ENCODE data around the gene PLIN5. TPM values are rescaled to one million over a fixed set of nuclear protein-coding genes. Genes with fewer than 3 reads are reported as not detected.

Gene PLIN5
- total RNA-seq, 1 donor from 2014 or later: 2.1 TPM

DNA sequence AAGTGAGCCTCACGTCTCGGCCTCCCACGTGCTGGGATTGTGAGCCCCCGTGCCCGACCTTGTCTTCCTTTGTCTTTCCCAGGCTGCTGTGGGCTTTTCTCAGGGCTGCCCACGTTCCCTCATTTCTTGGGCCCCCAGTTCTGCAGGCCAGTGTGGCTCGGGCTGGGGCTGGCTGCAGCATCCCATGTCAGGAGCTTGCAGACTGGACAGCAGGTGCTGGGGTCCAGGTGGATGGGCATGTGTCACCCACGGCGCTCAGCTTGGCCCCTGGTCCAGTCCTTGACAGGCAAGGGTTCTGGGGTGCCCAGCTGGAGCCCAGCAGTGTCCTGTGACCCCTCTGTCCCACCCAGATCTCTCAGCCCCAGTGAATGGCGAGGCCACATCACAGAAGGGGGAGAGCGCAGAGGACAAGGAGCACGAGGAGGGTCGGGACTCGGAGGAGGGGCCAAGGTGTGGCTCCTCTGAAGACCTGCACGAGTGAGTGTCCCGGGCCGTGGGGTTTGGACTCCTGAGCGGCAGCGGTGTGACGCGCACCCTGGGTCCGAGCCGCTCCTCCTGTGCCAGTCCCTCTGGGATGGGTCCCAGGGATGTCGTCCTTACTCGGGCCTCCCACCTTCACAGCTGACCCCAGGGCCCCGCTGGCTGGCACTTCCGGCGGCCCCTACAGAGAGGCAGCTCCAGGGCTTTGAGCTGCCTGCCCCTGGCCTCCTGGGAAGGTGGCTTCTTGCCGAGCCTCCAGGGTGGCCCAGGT is 34.0 kb downstream of the PLIN5 start:
- Histone ChIP-seq H3K36me3 (ENCODE audit: control insufficient read depth in 3 of 3, insufficient read depth in 3 of 3, low read length in 3 of 3) (peaks cover 47 to 58% (median 47%) of the 10 kb centered on the region in 3 donors), H3K27ac (ENCODE audit: low read depth, low read length) (no peak overlapping the region), H3K9me3 (ENCODE audit: control insufficient read depth in 3 of 3, low read length in 3 of 3) (no peaks in the 10 kb centered on the region)

DNA sequence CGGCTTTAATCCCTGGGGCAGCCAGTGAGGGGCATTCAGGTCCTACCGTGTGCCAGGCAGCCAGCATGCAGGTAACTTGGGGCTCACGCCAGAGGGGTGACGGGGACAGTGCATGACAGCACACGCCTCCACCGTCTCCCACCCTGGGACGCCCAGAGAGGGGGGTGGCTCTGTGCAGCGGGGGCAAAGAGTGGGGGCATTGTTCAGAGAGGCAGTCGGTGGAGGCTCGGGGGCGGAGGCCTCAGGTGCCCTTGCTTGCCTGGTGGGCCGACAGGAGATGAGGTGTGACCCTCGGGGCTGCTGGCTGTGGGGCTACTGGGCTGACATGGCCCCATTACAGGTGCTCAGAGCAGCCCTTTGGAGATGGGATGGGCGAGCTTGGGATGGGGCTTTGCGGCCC is 35.2 kb downstream of the PLIN5 start:
- H3K27me3 ChIP-seq (ENCODE audit: control insufficient read depth in 3 of 3, insufficient read depth in 3 of 3, low read length in 3 of 3): no peaks in the 10 kb centered on the region
- H3K27ac ChIP-seq (ENCODE audit: low read depth, low read length): no peak overlapping the region
- no peaks in the 10 kb centered on the region for H3K9me3 ChIP-seq (ENCODE audit: control insufficient read depth in 3 of 3, low read length in 3 of 3)
- H3K9ac ChIP-seq (ENCODE audit: low read depth in 1 of 3, low read length in 3 of 3): no peak overlapping the region
- H3K4me3 ChIP-seq (ENCODE audit: low read length in 3 of 3): no peak overlapping the region
- peaks cover 3 to 22% (median 10%) of the 10 kb centered on the region in 3 donors for H3K4me1 ChIP-seq (ENCODE audit: control insufficient read depth in 3 of 3, insufficient read depth in 3 of 3, low read length in 3 of 3)
- H3K36me3 ChIP-seq (ENCODE audit: control insufficient read depth in 3 of 3, insufficient read depth in 3 of 3, low read length in 3 of 3): peaks cover 35 to 55% (median 41%) of the 10 kb centered on the region in 3 donors

More for the DNA sequence above, 34.0 kb downstream of the PLIN5 start:
- Histone ChIP-seq H3K4me3 (ENCODE audit: low read length in 3 of 3) (no peak overlapping the region), H3K27me3 (ENCODE audit: control insufficient read depth in 3 of 3, insufficient read depth in 3 of 3, low read length in 3 of 3) (no peaks in the 10 kb centered on the region), H3K9ac (ENCODE audit: low read depth in 1 of 3, low read length in 3 of 3) (peak overlapping the region in 1 of 3 donors; percentile 16), H3K4me1 (ENCODE audit: control insufficient read depth in 3 of 3, insufficient read depth in 3 of 3, low read length in 3 of 3) (peaks cover 8 to 34% (median 18%) of the 10 kb centered on the region in 3 donors)

DNA sequence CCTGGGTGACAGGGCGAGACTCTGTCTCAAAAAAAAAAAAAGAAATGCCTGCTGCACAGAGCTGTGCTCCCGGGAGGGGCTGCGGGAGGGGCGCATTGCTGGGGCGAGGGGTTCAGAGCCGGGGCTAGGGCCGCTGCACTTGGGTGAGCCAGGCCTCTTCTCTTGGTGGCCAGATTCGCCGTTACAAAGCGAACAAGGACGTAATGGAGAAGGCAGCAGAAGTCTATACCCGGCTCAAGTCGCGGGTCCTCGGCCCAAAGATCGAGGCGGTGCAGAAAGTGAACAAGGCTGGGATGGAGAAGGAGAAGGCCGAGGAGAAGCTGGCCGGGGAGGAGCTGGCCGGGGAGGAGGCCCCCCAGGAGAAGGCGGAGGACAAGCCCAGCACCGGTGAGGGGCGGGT is 35.7 kb downstream of the PLIN5 start:
- no peak overlapping the region for H3K27ac ChIP-seq (ENCODE audit: low read depth, low read length)
- H3K4me3 ChIP-seq (ENCODE audit: low read length in 3 of 3): no peak overlapping the region
- H3K9me3 ChIP-seq (ENCODE audit: control insufficient read depth in 3 of 3, low read length in 3 of 3): no peaks in the 10 kb centered on the region
- peaks cover 37 to 57% (median 45%) of the 10 kb centered on the region in 3 donors for H3K36me3 ChIP-seq (ENCODE audit: control insufficient read depth in 3 of 3, insufficient read depth in 3 of 3, low read length in 3 of 3)
- H3K4me1 ChIP-seq (ENCODE audit: control insufficient read depth in 3 of 3, insufficient read depth in 3 of 3, low read length in 3 of 3): peaks cover 0 to 17% (median 5%) of the 10 kb centered on the region in 3 donors
- no peaks in the 10 kb centered on the region for H3K27me3 ChIP-seq (ENCODE audit: control insufficient read depth in 3 of 3, insufficient read depth in 3 of 3, low read length in 3 of 3)
- H3K9ac ChIP-seq (ENCODE audit: low read depth in 1 of 3, low read length in 3 of 3): no peak overlapping the region

DNA sequence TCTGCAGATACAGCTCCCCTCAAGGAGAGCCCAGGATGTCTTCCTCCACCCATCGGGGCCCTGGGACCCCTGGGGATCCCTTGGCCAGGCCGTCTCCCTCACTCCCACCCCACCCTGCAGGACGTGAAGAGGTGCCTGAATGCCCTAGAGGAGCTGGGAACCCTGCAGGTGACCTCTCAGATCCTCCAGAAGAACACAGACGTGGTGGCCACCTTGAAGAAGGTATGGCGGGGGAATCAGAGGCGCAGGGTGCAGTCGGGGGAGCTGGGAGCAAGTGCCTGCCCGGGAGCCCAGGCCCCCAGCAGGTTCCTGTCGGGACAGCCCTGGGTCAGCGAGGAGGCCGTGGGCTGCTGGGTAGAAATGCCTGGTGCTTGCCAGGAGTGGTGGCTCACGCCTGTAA is 36.3 kb downstream of the PLIN5 start:
- no peak overlapping the region for H3K4me3 ChIP-seq (ENCODE audit: low read length in 3 of 3)

DNA sequence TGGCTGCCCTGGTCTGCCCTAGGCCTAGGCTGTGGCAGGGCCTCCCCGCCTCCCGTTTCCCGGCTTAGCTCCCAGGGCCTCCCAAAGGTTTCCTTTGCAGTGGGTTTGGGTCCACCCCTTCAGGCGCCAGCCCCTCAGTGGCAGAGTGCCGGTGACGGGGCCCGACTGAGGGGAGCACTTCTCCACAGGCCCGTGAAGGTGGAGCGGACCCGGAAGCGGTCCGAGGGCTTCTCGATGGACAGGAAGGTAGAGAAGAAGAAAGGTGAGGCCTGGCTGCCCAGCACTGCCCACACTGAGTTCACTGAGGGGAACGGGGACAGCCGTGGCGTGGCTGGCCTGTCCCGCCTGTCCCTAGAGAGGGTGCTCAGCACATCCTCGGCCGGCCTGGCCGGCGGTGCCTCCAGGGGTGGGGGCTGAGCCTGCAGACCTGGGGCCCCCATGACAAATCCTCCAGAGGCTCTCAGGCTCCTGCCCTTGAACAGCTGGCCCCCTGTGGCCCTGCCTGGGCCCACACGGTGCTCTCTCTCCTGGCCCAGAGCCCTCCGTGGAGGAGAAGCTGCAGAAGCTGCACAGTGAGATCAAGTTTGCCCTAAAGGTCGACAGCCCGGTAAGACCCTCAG is 37.1 kb downstream of the PLIN5 start:
- Histone ChIP-seq H3K4me3 (ENCODE audit: low read length in 3 of 3) (no peak overlapping the region), H3K9me3 (ENCODE audit: control insufficient read depth in 3 of 3, low read length in 3 of 3) (no peaks in the 10 kb centered on the region), H3K27ac (ENCODE audit: low read depth, low read length) (no peak overlapping the region), H3K27me3 (ENCODE audit: control insufficient read depth in 3 of 3, insufficient read depth in 3 of 3, low read length in 3 of 3) (no peaks in the 10 kb centered on the region), H3K4me1 (ENCODE audit: control insufficient read depth in 3 of 3, insufficient read depth in 3 of 3, low read length in 3 of 3) (peaks cover 0 to 7% (median 0%) of the 10 kb centered on the region in 3 donors), H3K9ac (ENCODE audit: low read depth in 1 of 3, low read length in 3 of 3) (no peak overlapping the region), H3K36me3 (ENCODE audit: control insufficient read depth in 3 of 3, insufficient read depth in 3 of 3, low read length in 3 of 3) (peaks cover 42 to 58% (median 52%) of the 10 kb centered on the region in 3 donors)

More for the DNA sequence above, 36.3 kb downstream of the PLIN5 start:
- peaks cover 39 to 58% (median 49%) of the 10 kb centered on the region in 3 donors for H3K36me3 ChIP-seq (ENCODE audit: control insufficient read depth in 3 of 3, insufficient read depth in 3 of 3, low read length in 3 of 3)
- H3K9me3 ChIP-seq (ENCODE audit: control insufficient read depth in 3 of 3, low read length in 3 of 3): no peaks in the 10 kb centered on the region
- no peaks in the 10 kb centered on the region for H3K27me3 ChIP-seq (ENCODE audit: control insufficient read depth in 3 of 3, insufficient read depth in 3 of 3, low read length in 3 of 3)
- no peak overlapping the region for H3K9ac ChIP-seq (ENCODE audit: low read depth in 1 of 3, low read length in 3 of 3)
- H3K27ac ChIP-seq (ENCODE audit: low read depth, low read length): no peak overlapping the region
- peaks cover 0 to 11% (median 0%) of the 10 kb centered on the region in 3 donors for H3K4me1 ChIP-seq (ENCODE audit: control insufficient read depth in 3 of 3, insufficient read depth in 3 of 3, low read length in 3 of 3)

DNA sequence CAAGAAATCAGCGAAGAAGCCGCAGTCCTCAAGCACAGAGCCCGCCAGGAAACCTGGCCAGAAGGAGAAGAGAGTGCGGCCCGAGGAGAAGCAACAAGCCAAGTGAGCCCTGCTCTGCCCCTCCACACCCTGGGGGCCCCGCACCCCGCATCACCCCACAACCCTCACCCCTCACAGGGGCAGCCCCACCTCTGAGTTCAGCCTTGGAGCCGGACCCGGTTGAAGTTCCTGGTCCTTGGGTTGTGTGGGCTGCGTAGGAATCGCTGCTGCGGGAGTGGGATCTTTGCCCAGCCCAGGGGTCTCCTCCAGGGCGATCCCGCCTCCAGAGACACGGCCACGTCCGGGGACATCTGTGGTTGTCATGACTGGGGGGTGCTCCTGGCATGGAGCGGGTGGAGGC is 38.7 kb downstream of the PLIN5 start:
- Histone ChIP-seq H3K9me3 (ENCODE audit: control insufficient read depth in 3 of 3, low read length in 3 of 3) (no peaks in the 10 kb centered on the region), H3K4me3 (ENCODE audit: low read length in 3 of 3) (no peak overlapping the region), H3K27ac (ENCODE audit: low read depth, low read length) (no peak overlapping the region), H3K27me3 (ENCODE audit: control insufficient read depth in 3 of 3, insufficient read depth in 3 of 3, low read length in 3 of 3) (no peaks in the 10 kb centered on the region), H3K4me1 (ENCODE audit: control insufficient read depth in 3 of 3, insufficient read depth in 3 of 3, low read length in 3 of 3) (peaks cover 0 to 10% (median 0%) of the 10 kb centered on the region in 3 donors), H3K9ac (ENCODE audit: low read depth in 1 of 3, low read length in 3 of 3) (no peak overlapping the region), H3K36me3 (ENCODE audit: control insufficient read depth in 3 of 3, insufficient read depth in 3 of 3, low read length in 3 of 3) (peaks cover 38 to 53% (median 51%) of the 10 kb centered on the region in 3 donors)

DNA sequence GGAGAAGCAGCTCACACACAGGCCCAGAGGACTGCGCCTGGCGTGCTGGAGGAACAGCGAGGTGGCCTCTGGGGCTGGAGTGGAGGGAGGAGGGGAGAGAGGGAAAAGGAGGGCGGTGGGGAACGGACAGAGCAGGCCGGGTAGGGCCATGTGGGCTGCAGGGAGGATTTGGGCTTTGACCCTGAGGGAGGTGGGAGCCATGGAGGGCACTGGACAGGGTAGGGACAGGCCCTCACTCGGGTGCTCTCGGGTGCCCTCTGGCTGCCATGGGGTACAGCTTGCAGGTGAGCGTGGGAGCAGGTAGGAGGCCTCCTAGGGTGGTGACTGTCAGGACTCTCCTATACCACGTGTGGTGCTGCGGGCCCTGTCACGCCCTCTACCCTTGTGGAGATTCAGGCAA is 39.6 kb downstream of the PLIN5 start:
- Histone ChIP-seq H3K4me1 (ENCODE audit: control insufficient read depth in 3 of 3, insufficient read depth in 3 of 3, low read length in 3 of 3) (peaks cover 0 to 10% (median 0%) of the 10 kb centered on the region in 3 donors), H3K27ac (ENCODE audit: low read depth, low read length) (no peak overlapping the region), H3K4me3 (ENCODE audit: low read length in 3 of 3) (no peak overlapping the region), H3K9me3 (ENCODE audit: control insufficient read depth in 3 of 3, low read length in 3 of 3) (no peaks in the 10 kb centered on the region), H3K9ac (ENCODE audit: low read depth in 1 of 3, low read length in 3 of 3) (no peak overlapping the region), H3K27me3 (ENCODE audit: control insufficient read depth in 3 of 3, insufficient read depth in 3 of 3, low read length in 3 of 3) (no peaks in the 10 kb centered on the region), H3K36me3 (ENCODE audit: control insufficient read depth in 3 of 3, insufficient read depth in 3 of 3, low read length in 3 of 3) (peaks cover 33 to 46% (median 45%) of the 10 kb centered on the region in 3 donors)

DNA sequence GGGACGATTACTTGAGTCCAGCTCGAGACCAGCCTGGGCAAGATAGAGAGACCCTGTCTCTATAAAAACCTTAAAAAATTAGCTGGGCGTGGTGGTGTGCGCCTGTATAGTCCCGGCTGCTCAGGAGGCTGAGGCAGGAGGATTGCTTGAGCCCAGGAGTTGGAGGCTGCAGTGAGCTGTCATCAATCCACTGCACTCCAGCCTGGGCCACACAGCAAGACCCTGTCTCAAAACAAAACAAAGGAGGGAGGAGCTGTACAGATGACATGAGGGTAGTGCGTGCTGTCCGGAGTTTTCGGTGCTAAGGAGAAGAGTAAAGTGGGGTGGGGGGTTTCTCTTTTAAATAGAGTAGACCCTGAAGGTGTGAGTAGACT is 40.3 kb downstream of the PLIN5 start:
- H3K9me3 ChIP-seq (ENCODE audit: control insufficient read depth in 3 of 3, low read length in 3 of 3): no peaks in the 10 kb centered on the region
- H3K27me3 ChIP-seq (ENCODE audit: control insufficient read depth in 3 of 3, insufficient read depth in 3 of 3, low read length in 3 of 3): no peaks in the 10 kb centered on the region
- H3K9ac ChIP-seq (ENCODE audit: low read depth in 1 of 3, low read length in 3 of 3): no peak overlapping the region
- no peak overlapping the region for H3K27ac ChIP-seq (ENCODE audit: low read depth, low read length)
- H3K4me3 ChIP-seq (ENCODE audit: low read length in 3 of 3): no peak overlapping the region
- peaks cover 0 to 10% (median 0%) of the 10 kb centered on the region in 3 donors for H3K4me1 ChIP-seq (ENCODE audit: control insufficient read depth in 3 of 3, insufficient read depth in 3 of 3, low read length in 3 of 3)
- H3K36me3 ChIP-seq (ENCODE audit: control insufficient read depth in 3 of 3, insufficient read depth in 3 of 3, low read length in 3 of 3): peaks cover 35 to 50% (median 48%) of the 10 kb centered on the region in 3 donors

DNA sequence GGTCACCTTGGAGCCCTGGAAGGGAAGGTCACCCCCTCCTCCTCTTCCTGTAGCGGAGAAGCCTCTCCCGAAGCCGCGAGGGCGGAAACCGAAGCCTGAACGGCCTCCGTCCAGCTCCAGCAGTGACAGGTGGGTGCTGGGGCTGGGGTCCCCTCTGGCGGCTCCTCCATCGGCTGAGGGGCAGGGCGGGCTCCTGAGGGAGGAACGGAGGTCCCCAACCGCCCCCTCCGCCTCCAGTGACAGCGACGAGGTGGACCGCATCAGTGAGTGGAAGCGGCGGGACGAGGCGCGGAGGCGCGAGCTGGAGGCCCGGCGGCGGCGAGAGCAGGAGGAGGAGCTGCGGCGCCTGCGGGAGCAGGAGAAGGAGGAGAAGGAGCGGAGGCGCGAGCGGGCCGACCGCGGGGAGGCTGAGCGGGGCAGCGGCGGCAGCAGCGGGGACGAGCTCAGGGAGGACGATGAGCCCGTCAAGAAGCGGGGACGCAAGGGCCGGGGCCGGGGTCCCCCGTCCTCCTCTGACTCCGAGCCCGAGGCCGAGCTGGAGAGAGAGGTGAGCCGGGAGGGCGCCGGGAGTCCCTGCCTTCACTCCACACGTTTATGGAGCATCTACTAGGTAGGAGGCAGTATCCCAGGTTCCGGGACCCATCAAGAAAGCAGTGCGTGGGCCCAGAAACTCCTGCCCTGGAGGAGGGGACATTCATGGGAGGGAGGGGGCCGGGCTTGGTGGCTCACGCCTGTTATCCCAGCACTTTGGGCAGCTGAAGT is 40.9 kb downstream of the PLIN5 start:
- H3K27me3 ChIP-seq (ENCODE audit: control insufficient read depth in 3 of 3, insufficient read depth in 3 of 3, low read length in 3 of 3): no peaks in the 10 kb centered on the region
- no peak overlapping the region for H3K27ac ChIP-seq (ENCODE audit: low read depth, low read length)
- peaks cover 0 to 10% (median 0%) of the 10 kb centered on the region in 3 donors for H3K4me1 ChIP-seq (ENCODE audit: control insufficient read depth in 3 of 3, insufficient read depth in 3 of 3, low read length in 3 of 3)
- H3K36me3 ChIP-seq (ENCODE audit: control insufficient read depth in 3 of 3, insufficient read depth in 3 of 3, low read length in 3 of 3): peaks cover 38 to 55% (median 51%) of the 10 kb centered on the region in 3 donors
- no peaks in the 10 kb centered on the region for H3K9me3 ChIP-seq (ENCODE audit: control insufficient read depth in 3 of 3, low read length in 3 of 3)
- no peak overlapping the region for H3K4me3 ChIP-seq (ENCODE audit: low read length in 3 of 3)
- no peak overlapping the region for H3K9ac ChIP-seq (ENCODE audit: low read depth in 1 of 3, low read length in 3 of 3)

Measured in skeletal muscle tissue (tissue), 4 donors.